COLO829 (cell line): ENCODE measurements around the gene MAST4.

ENCODE experiments used
- DNase-seq: peaks from one replicate; pipeline ENCODE4 v3.0.0; 2012; ENCODE audit warnings: low spot score

MAST4 gene

GRCh38 chr5:66603881-66604280, 7.7 kb downstream of the MAST4 start:
- no peak for DNase-seq

GRCh38 chr5:66606713-66607112, 10.5 kb downstream of the MAST4 start:
- no peak for DNase-seq

- no peak for DNase-seq
Measured at GRCh38 chr5:66608501-66608900, 12.3 kb downstream of the MAST4 start.

GRCh38 chr5:66609615-66610014, 13.4 kb downstream of the MAST4 start:
- no peak for DNase-seq

GRCh38 chr5:66612226-66612625, 16.0 kb downstream of the MAST4 start:
- DNase-seq, result no peak

- no peak for DNase-seq
Measured at GRCh38 chr5:66615136-66615535, 18.9 kb downstream of the MAST4 start.

- no peak for DNase-seq
Measured at GRCh38 chr5:66615894-66616293, 19.7 kb downstream of the MAST4 start.

- DNase-seq, result no peak
Measured at GRCh38 chr5:66616520-66617225, 20.5 kb downstream of the MAST4 start.

- no peak for DNase-seq
Measured at GRCh38 chr5:66617226-66617861, 21.2 kb downstream of the MAST4 start.

- no peak for DNase-seq
Measured at GRCh38 chr5:66617991-66618768, 22.0 kb downstream of the MAST4 start.

GRCh38 chr5:66620711-66621110, 24.5 kb downstream of the MAST4 start:
- no peak for DNase-seq

GRCh38 chr5:66621146-66621545, 25.0 kb downstream of the MAST4 start:
- no peak for DNase-seq

GRCh38 chr5:66621736-66622135, 25.5 kb downstream of the MAST4 start:
- no peak for DNase-seq

- DNase-seq, result no peak
Measured at GRCh38 chr5:66628561-66628960, 32.4 kb downstream of the MAST4 start.

GRCh38 chr5:66629446-66629845, 33.3 kb downstream of the MAST4 start:
- DNase-seq, result no peak

GRCh38 chr5:66633754-66634153, 37.6 kb downstream of the MAST4 start:
- DNase-seq, result no peak

- no peak for DNase-seq
Measured at GRCh38 chr5:66634601-66635000, 38.4 kb downstream of the MAST4 start.

- no peak for DNase-seq
Measured at GRCh38 chr5:66637994-66638393, 41.8 kb downstream of the MAST4 start.

- DNase-seq, result no peak
Measured at GRCh38 chr5:66639037-66639436, 42.8 kb downstream of the MAST4 start.

GRCh38 chr5:66642538-66642937, 46.3 kb downstream of the MAST4 start:
- no peak for DNase-seq

GRCh38 chr5:66643387-66643786, 47.2 kb downstream of the MAST4 start:
- no peak for DNase-seq

GRCh38 chr5:66644111-66644510, 47.9 kb downstream of the MAST4 start:
- DNase-seq, result no peak

GRCh38 chr5:66645039-66645438, 48.8 kb downstream of the MAST4 start:
- DNase-seq, result no peak
